SU-DHL-6 (cell line): Measurements from ENCODE around the gene TRIP11.
"Not testable (repeated sequence)": the region's sequence is repeated elsewhere in the genome, so short reads cannot be mapped to it uniquely, and the experiment has no call there.

Experiments used
- H2AFZ ChIP-seq: fragments of 200-600 bp; sonication (generic); 2 replicates; pipeline ENCODE4 v1.6.1; 2014; ENCODE audit warnings: low read depth, mild to moderate bottlenecking, moderate library complexity, mixed read lengths, antibody characterized with exemption, low read length; ENCODE audit not compliant: severe bottlenecking
- H3F3A ChIP-seq: fragments of 200-600 bp; shearing (Covaris generic); 2 replicates; pipeline ENCODE4 v1.6.0; 2016; ENCODE audit warnings: antibody characterized with exemption, mild to moderate bottlenecking; ENCODE audit not compliant: insufficient read depth
- H3K27ac ChIP-seq: fragments of 200-600 bp; sonication (generic); 2 replicates; pipeline ENCODE4 v1.5.1; 2016; ENCODE audit warnings: low read depth, mild to moderate bottlenecking, low read length, moderate library complexity, mixed read lengths
- H3K27me3 ChIP-seq: fragments of 200-600 bp; sonication (generic), shearing (Covaris generic); 2 replicates; pipeline ENCODE4 v1.6.0; 2014; ENCODE audit warnings: mild to moderate bottlenecking, low read length
- H3K36me3 ChIP-seq: fragments of 200-600 bp; sonication (generic); 2 replicates; pipeline ENCODE4 v1.6.1; 2014; ENCODE audit warnings: mild to moderate bottlenecking, low read length, mixed read lengths
- H3K4me2 ChIP-seq: fragments of 300-600, 200-600 bp; shearing (Covaris generic), sonication (generic); 2 replicates; pipeline ENCODE4 v1.6.0; 2014; ENCODE audit warnings: low read length, low read depth, mild to moderate bottlenecking; ENCODE audit not compliant: poor library complexity, severe bottlenecking
- H3K4me3 ChIP-seq: fragments of 200-600 bp; sonication (generic); 2 replicates; pipeline ENCODE4 v1.5.1; 2014; ENCODE audit warnings: antibody characterized with exemption, low read length, mild to moderate bottlenecking, mixed read lengths; ENCODE audit not compliant: insufficient read depth, poor library complexity, severe bottlenecking
- H3K79me2 ChIP-seq: fragments of 200-600 bp; sonication (generic); 2 replicates; pipeline ENCODE4 v1.6.1; 2014; ENCODE audit warnings: mild to moderate bottlenecking, low read length, moderate library complexity; ENCODE audit not compliant: insufficient read depth
- H3K9ac ChIP-seq: fragments of 200-600 bp; sonication (generic); 2 replicates; pipeline ENCODE4 v1.7.0; 2014; ENCODE audit warnings: mild to moderate bottlenecking, low read length
- H3K9me2 ChIP-seq: fragments of 200-600 bp; sonication (generic); replicated peaks from 2 replicates; pipeline ENCODE4 v1.6.1; 2014; ENCODE audit warnings: low read length; ENCODE audit not compliant: insufficient read depth
- H3K9me3 ChIP-seq: fragments of 200-600 bp; sonication (generic); 2 replicates; pipeline ENCODE4 v1.6.1; 2014; ENCODE audit warnings: low read length, mixed read lengths; ENCODE audit not compliant: insufficient read depth
- H4K20me1 ChIP-seq: fragments of 200-600 bp; sonication (generic); 2 replicates; pipeline ENCODE4 v1.6.1; 2014; ENCODE audit warnings: low read depth, mild to moderate bottlenecking, antibody characterized with exemption, low read length, moderate library complexity, mixed read lengths
- CTCF ChIP-seq: fragments of 200-600 bp; sonication (generic); IDR thresholded peaks from one replicate; pipeline ENCODE4 v1.5.1; 2017; ENCODE audit warnings: antibody characterized with exemption, mild to moderate bottlenecking, low read length, moderate library complexity; ENCODE audit not compliant: insufficient read depth, poor library complexity, severe bottlenecking
- EZH2phosphoT487 ChIP-seq: fragments of 200-600 bp; sonication (generic), shearing (Covaris generic); conservative IDR thresholded peaks from 2 replicates; pipeline ENCODE4 v1.6.1; 2018; ENCODE audit warnings: mild to moderate bottlenecking, antibody characterized with exemption, low read length, moderate library complexity, mixed read lengths

Gene TRIP11

GRCh38 chr14:92058006-92058917 lies 18.4 kb upstream of the TRIP11 start:
- TF ChIP-seq CTCF (no peak), EZH2phosphoT487 (no peak)

GRCh38 chr14:92049781-92050180 lies 9.9 kb upstream of the TRIP11 start:
- Histone ChIP-seq H3K4me3 (no peak overlapping the region), H4K20me1 (no peaks in the 10 kb centered on the region)

More at GRCh38 chr14:92058006-92058917, 18.4 kb upstream of the TRIP11 start:
- no peaks in the 10 kb centered on the region for H3K9me3 ChIP-seq
- H3K36me3 ChIP-seq, result no peaks in the 10 kb centered on the region
- H3K4me3 ChIP-seq, result no peak overlapping the region
- no peak overlapping the region for H3K4me2 ChIP-seq
- no peaks in the 10 kb centered on the region for H3K27me3 ChIP-seq
- H4K20me1 ChIP-seq, result no peaks in the 10 kb centered on the region
- no peak overlapping the region for H3K9ac ChIP-seq
- no peak overlapping the region for H3K27ac ChIP-seq
- H3K9me2 ChIP-seq, result no peaks in the 10 kb centered on the region
- no peaks in the 10 kb centered on the region for H3K79me2 ChIP-seq
- H3F3A ChIP-seq, result no peaks in the 10 kb centered on the region
- H2AFZ ChIP-seq, result no peak overlapping the region

GRCh38 chr14:92049221-92049620 lies 9.4 kb upstream of the TRIP11 start:
- H3K79me2 ChIP-seq, H3K9me3 ChIP-seq, H3K27me3 ChIP-seq, H3K4me2 ChIP-seq, H3K36me3 ChIP-seq, H3K4me3 ChIP-seq, H3F3A ChIP-seq, H3K9me2 ChIP-seq, H2AFZ ChIP-seq, H3K27ac ChIP-seq, H3K9ac ChIP-seq, H4K20me1 ChIP-seq: not testable (repeated sequence)

More at GRCh38 chr14:92049781-92050180, 9.9 kb upstream of the TRIP11 start:
- Histone ChIP-seq H3K4me2 (no peak overlapping the region), H3K9ac (no peak overlapping the region), H2AFZ (no peak overlapping the region), H3K27me3 (no peaks in the 10 kb centered on the region), H3K36me3 (no peaks in the 10 kb centered on the region), H3K79me2 (no peaks in the 10 kb centered on the region), H3F3A (no peaks in the 10 kb centered on the region), H3K9me3 (no peaks in the 10 kb centered on the region; the same call in 1 of the 2 replicates), H3K9me2 (no peaks in the 10 kb centered on the region), H3K27ac (no peak overlapping the region)
- no peak for TF ChIP-seq CTCF
- no peak for TF ChIP-seq EZH2phosphoT487

- not testable (repeated sequence) for H3K9ac ChIP-seq, H3K4me2 ChIP-seq, H3F3A ChIP-seq, H3K4me3 ChIP-seq, H3K27me3 ChIP-seq, H3K27ac ChIP-seq, H3K36me3 ChIP-seq, H4K20me1 ChIP-seq, H3K79me2 ChIP-seq, H2AFZ ChIP-seq, H3K9me3 ChIP-seq, H3K9me2 ChIP-seq
These were observed 6.0 kb upstream of the TRIP11 start for GRCh38 chr14:92045904-92046303.

- H3K4me2 ChIP-seq, H2AFZ ChIP-seq, H3K9me2 ChIP-seq, H3K9me3 ChIP-seq, H3F3A ChIP-seq, H3K36me3 ChIP-seq, H3K4me3 ChIP-seq, H4K20me1 ChIP-seq, H3K27ac ChIP-seq, H3K27me3 ChIP-seq, H3K9ac ChIP-seq: not testable (repeated sequence)
- H3K79me2 ChIP-seq, result peaks cover 42% of the 10 kb centered on the region
These were observed 1.9 kb upstream of the TRIP11 start for GRCh38 chr14:92041766-92042165.
